Measurements from ENCODE around the gene TBXT.

- TF ChIP-seq, protein P1, sequence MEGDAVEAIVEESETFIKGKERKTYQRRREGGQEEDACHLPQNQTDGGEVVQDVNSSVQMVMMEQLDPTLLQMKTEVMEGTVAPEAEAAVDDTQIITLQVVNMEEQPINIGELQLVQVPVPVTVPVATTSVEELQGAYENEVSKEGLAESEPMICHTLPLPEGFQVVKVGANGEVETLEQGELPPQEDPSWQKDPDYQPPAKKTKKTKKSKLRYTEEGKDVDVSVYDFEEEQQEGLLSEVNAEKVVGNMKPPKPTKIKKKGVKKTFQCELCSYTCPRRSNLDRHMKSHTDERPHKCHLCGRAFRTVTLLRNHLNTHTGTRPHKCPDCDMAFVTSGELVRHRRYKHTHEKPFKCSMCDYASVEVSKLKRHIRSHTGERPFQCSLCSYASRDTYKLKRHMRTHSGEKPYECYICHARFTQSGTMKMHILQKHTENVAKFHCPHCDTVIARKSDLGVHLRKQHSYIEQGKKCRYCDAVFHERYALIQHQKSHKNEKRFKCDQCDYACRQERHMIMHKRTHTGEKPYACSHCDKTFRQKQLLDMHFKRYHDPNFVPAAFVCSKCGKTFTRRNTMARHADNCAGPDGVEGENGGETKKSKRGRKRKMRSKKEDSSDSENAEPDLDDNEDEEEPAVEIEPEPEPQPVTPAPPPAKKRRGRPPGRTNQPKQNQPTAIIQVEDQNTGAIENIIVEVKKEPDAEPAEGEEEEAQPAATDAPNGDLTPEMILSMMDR (IDR thresholded peaks at IDR 0.05): no peak
- TF ChIP-seq POLR2A (IDR thresholded peaks at IDR 0.05): no peak
These were observed 39.6 kb upstream of the TBXT start for GRCh38 chr6:166207284-166207561.
